ENCODE results near the gene FUNDC2.

- TF ChIP-seq CTCF (IDR thresholded peaks at IDR 0.05) (no peak), POLR2AphosphoS5 (IDR thresholded peaks at IDR 0.05) (no peak), POLR2A (IDR thresholded peaks at IDR 0.05) (no peak), EP300 (IDR thresholded peaks at IDR 0.05) (no peak)
Observed at GRCh38 chrX:154986826-154987575, 39.6 kb upstream of the FUNDC2 start.
